Measurements from ENCODE around the gene FGF1.

Gene FGF1

DNA sequence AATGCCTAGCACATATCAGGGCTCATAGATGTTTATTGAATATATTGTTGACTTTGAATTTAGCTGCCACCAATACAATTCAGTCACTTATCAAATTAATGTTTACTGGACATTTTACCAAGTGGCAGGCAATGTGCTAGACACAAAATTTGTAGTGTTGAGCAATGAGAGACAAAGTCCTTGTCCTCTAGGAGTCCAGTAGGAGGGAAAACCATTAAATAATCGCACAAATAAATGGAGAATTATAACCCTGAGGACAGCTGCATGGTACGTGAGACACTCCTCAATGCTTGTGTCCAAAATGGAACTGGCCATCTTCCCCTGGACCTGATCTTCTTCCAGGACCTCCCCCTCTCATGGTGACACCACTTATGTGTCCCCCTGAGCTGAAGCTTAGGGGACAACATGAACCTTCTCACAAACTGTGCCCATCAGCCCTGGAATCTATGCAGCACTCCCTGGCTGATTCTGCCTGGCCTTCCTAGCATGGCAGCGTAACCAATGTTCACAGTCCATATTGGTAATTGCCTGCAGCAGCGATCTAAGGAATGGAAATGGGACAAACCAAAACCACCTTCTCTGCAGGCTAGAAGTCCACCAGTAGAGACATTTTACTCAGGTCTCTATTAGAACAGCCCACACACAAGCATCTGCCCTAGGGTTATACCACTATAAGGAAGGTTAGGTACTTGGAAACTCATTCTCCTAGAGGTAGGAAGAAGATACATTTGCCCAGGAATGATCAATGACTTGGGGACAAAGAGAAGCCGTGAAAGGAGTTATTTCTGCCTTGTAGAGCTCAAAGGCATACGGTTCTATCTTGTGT is 75.5 kb downstream of the FGF1 start:
- no peak for DNase-seq (ENCODE audit: low spot score)

GRCh38 chr5:142609142-142609541 is 76.7 kb downstream of the FGF1 start:
- no peak for DNase-seq (ENCODE audit: low spot score)

- no peak for DNase-seq (ENCODE audit: low spot score)
Observed at GRCh38 chr5:142608081-142608480, 77.8 kb downstream of the FGF1 start.

DNA sequence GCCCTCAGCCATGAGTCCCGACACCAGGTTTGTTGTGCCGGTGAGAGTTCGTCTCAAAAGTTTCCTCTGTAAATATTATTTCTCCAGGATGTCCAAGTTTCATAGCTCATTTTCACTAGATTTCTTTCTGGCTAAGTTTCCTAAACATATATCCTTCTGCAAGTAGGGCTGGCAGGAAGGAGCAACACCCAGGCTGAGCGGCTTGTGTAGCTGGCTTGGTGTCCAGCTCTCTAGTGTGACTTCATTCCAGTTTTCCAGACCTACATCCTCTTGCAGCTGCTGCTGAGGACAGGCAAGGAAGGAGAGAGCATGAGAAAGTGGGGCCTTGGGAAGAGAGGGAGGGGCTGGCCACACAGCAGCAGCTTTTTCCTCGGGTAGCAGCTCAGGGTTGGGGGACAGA is 80.3 kb downstream of the FGF1 start:
- DNase-seq (ENCODE audit: low spot score): no peak

DNA sequence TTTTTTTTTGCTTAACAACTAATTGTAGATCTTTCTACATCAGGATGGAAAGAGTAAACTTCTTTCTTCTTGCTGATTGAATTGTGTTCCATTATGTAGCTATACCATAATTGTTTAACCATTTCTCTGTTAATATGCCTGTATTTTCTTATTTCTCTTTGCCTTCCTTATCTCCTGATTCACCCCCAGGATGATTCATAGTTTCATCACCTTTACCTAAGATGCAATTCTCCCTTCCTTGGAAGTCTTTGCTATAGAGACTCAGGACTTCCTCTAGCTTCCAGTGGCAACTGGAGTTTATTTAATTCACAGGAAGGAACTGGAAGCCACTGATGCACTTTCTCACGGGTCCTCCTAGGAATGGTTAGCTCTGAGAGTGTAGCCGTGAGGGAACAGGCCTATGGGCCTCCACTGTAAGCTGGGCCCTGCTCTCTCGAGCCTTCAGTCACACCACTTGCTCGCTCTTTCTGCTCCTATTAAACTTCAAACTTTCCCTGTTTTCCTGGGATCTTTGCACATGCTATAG is 83.1 kb downstream of the FGF1 start:
- DNase-seq (ENCODE audit: low spot score): no peak

DNA sequence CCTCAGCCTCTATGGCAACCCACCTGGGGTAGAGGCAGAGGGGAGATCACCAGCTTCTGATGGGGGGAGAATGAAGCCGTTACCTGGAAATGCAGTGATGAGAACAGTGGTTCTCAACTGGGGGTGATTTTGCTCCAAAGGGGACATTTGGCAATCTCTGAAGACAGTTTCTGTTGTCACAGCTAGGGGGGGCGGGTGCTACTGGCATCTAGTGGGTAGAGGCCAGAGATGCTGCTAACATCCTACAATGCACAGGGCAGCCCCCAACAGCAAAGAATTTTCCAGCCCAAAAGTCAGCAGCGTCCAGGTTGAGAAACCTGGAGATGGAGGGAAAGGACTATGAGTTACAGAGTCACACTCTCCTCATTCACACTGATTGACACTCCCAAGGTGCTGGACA is 84.5 kb downstream of the FGF1 start:
- peak; percentile 25 for DNase-seq (ENCODE audit: low spot score)

DNA sequence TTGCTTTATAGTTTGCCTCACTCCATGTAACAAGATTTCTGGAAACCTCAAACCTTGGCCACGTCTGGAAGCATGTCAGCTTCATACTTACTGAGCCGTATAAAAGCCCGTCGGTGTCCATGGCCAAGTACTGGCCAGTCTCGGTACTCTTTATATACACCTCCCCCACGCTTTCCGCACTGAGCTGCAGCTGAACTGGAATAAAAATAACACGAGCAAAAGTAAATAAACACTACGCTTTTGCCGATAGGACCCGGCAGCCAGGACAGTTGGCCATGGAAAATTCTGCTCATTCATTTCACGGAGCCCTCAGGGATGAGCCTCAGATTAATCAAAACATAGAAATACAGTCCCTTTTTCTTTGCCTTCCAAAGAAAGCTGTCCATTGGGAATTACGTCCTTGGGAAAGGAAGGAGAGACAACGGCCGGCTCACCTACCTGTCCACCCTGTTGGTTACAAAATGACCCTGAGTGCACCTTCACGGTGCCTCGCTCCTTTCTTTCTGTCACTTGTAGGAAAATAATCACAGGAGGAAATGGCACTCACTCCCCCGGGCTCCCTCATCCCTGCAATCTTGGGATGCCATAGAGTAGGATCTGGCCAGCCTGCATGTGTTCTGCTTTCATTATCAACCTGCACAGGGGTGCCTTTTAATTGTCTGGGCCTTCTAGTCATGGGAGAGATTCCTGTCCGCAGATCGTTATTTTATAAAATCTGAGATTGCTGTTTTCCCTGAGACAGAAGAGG is 85.1 kb downstream of the FGF1 start:
- DNase-seq (ENCODE audit: low spot score): peak; percentile 71

DNA sequence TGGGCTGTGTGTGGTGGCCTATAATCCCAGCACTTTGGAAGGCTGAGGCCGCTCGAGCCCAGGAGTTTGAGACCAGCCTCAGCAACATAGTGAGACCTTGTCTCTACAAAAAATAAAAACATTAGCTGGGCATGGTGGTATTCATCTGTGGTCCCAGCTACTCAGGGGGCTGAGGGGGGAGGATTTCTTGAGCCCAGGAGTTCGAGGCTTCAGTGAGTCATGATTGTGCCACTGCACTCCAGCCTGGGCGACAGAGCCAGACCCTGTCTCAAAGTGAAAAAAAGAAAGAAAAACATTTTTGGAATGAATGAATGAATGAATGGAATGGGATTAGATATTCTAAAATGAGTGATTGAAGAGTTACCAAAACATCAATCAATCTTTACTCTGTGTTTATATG is 85.8 kb downstream of the FGF1 start:
- no peak for DNase-seq (ENCODE audit: low spot score)

- no peak for DNase-seq (ENCODE audit: low spot score)
Observed at GRCh38 chr5:142598338-142598700, 87.6 kb downstream of the FGF1 start.

- no peak for DNase-seq (ENCODE audit: low spot score)
Observed at GRCh38 chr5:142597546-142598337, 88.1 kb downstream of the FGF1 start.

DNA sequence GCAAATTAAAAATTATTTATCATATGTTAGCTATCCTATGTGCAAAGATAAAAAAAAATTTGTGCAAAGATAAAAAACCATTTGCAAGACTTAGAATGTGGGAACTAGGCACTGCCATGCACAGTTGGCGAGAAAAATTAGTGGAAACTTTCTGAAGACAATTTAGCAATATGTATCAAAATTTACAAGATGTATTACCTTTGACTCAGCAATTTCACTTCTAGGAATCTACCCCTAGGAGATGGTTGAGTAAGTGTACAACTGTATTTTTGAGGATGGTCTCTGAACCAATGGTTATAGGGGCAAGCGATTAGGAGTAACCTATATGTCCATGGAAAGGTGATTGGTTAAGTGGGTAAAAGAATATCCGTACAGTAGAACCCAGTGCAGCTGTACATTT is 88.9 kb downstream of the FGF1 start:
- DNase-seq (ENCODE audit: low spot score): no peak

DNA sequence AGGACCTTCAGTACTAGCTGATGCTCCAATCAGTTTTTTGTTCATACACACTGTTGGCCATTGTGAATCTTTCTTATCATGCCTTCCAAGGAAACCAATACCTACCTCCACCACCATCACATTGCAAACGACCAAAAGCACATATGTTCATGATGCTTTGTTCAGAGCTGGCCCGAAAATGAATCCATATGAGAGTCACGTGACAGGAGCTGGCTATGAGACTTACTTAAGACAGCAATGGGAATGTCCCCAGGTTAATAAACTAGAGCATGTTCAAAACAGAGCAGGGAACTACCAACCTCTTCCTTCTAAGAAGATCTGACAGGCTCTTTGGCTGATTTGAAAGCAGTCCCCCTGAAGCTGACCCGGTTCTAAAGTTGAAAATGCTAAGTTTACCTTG is 93.5 kb downstream of the FGF1 start:
- no peak for DNase-seq (ENCODE audit: low spot score)

DNA sequence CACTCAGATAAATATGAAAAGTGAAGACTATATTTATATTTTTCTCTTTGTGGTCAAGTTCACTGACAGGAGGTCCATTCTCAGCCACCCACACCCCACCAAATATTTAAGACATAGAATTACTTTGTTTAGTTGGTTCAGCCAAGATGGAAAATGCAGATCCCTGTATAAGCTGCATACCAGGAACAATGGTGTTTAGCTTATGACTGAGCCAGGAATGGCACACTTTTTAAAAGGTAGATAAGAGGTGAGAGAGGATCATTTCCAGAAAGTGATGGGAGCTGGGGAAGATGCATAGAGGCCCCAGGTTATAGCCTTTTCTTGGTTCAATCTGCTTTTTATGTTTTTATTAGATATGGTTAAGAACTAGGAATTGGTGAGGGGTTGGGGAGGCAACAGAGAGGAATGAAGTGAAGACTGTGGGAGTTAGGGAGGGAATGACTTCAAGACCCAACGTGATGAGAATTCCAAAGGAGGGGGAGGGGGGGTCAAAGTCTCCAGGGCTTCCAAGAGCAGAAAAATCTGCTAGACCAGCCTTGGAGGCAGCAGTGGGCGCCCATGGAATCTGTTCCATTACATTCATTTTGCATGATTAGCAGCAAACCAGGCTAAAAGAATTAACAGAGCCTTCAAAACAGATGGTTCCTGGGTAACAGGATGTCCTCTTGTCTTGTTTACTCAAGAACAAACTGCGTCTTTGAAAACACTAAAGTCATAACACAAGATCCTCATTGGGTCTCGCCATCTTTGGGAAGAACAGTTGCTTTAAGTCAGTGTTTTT is 95.2 kb downstream of the FGF1 start:
- no peak for DNase-seq (ENCODE audit: low spot score)

DNA sequence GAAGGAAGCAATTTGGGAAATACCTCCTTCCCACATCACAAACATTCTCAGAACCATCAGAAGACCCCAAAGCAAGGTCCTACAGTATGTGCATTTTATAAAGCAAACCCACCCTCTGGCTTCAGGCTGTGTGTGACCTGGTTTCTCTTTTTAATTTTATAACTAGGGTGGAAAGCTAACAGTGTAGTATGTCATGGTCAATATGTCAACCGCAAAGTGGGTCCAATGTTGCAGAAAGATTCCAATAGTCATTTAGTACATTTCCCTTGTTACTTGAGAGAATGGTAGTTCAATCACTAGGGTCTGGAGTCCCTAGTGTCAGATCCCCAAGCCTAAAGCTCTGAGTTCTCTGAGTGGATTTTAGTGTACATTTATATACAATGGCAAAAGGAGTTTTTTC is 96.2 kb downstream of the FGF1 start:
- DNase-seq (ENCODE audit: low spot score): no peak

GRCh38 chr5:142587354-142587965 is 98.4 kb downstream of the FGF1 start:
- peak; percentile 55 for DNase-seq (ENCODE audit: low spot score)

DNA sequence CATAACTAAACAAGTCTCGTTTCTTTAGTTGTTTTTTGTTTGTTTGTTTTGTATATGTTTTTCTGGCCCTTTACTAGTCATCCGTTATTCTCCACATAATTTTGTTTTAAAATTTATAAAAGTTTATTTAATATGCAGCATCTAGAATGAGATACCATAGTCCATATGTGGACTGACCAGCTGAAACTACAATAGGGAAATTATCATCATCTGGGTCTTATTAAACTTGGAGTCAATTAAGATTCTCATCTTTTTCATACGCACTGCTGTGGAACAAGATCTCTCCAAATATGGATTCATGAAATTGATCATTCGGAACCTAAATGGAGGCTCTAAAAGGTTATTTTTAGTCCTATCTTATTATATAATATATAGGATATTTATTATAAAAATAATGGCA is 99.3 kb downstream of the FGF1 start:
- no peak for DNase-seq (ENCODE audit: low spot score)

GRCh38 chr5:142585451-142585850 is 100.4 kb downstream of the FGF1 start:
- DNase-seq (ENCODE audit: low spot score): no peak

DNA sequence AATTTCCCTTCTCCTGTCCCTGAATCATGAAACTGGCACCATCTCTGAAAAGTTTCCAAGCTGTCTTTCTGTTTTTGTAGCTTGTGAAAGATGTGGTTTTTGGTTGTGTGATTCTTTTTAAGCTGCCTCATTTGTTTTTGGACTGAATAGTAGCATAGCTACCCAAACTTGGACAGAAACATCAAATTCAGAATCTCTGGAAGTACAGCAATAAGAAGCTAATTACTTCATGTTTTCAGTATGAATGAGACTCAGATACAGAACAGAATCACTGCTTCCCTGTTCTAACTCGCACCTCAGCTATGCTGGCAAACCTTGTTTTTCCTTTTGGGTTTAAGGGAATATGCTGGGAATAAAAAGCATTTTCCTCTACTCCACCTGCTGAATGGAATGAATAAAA is 101.0 kb downstream of the FGF1 start:
- DNase-seq (ENCODE audit: low spot score): no peak

DNA sequence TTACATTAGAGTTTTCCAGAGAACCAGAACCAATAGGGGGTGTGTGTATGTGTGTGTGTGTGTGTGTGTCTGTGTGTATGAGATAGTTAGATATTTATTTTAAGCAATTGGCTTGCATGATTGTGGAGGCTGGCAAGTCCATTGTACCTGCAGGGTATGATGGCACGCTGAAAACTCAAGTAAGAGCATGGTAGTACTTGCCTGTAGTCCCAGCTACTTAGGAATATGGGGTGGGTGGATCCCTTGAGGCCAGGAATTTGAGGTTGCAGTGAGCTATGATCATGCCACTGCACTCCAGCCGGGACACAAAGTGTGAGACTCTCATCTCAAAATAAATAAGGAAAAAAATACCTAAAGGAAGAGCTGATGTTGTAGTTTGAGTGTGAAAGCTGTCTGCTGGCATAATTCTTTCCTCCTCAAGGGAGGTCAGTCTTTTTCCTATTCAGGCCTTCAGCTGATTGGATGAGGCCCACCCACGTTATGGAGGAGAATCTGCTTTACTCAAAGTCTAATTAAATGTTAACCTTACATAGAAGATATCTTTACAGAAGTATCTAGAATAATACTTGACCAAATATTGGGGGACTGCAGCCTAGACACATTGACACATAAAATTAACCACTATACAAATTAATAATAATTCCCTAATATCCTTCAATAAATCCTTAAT is 107.6 kb downstream of the FGF1 start:
- no peak for DNase-seq (ENCODE audit: low spot score)

GRCh38 chr5:142576804-142577203 is 109.1 kb downstream of the FGF1 start:
- DNase-seq (ENCODE audit: low spot score): no peak

DNA sequence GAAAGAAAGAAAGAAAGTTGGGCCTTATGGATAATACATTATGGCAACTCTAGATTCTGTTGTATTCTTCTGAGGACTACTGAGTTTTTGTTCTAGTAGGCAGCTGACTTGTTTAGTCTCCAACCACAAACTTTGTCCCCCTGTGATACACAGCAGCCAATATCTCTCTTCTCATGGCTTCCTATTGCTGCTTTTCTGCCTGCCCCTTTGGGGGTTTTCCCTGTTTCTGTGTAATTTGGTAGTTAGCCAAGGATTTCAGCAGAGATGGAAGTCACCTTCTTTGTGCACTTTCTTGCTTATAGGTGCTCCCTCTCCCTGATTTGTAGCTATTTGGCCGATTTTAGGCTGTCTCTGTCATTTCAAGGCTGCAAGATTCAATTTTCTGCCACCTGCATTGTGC is 109.6 kb downstream of the FGF1 start:
- DNase-seq (ENCODE audit: low spot score): no peak

All from cerebellar cortex (tissue), 1 donor.